NT2/D1 (cell line): ENCODE measurements around the gene TSC1.

Experiments
- DNase-seq: peaks from one replicate; pipeline ENCODE4 v3.0.0-alpha.2; 2011; ENCODE audit warnings: low read depth, low spot score
- H3K27me3 ChIP-seq: 2 replicates; pipeline ENCODE4 v1.6.0; 2011; ENCODE audit warnings: mild to moderate bottlenecking; ENCODE audit not compliant: insufficient read length, insufficient read depth
- H3K36me3 ChIP-seq: 2 replicates; pipeline ENCODE4 v1.6.1; 2011; ENCODE audit warnings: mild to moderate bottlenecking, low read length, mixed read lengths; ENCODE audit not compliant: insufficient read depth, insufficient read length
- H3K4me1 ChIP-seq: 2 replicates; pipeline ENCODE4 v1.5.1; 2011; ENCODE audit not compliant: insufficient read depth, insufficient read length
- H3K4me3 ChIP-seq: 2 replicates; pipeline ENCODE4 v1.5.1; 2011; ENCODE audit warnings: low read depth; ENCODE audit not compliant: insufficient read length
- H3K9ac ChIP-seq: 2 replicates; pipeline ENCODE4 v1.6.0; 2011; ENCODE audit warnings: low read depth; ENCODE audit not compliant: insufficient read length
- H3K9me3 ChIP-seq: 2 replicates; pipeline ENCODE4 v1.5.1; 2011; ENCODE audit warnings: mild to moderate bottlenecking, low read length; ENCODE audit not compliant: insufficient read depth
- SUZ12 ChIP-seq: IDR thresholded peaks from 2 replicates; pipeline ENCODE4 v1.6.1; 2011; ENCODE audit not compliant: insufficient read length, insufficient read depth; ENCODE audit errors: extremely low read depth
- YY1 ChIP-seq: IDR thresholded peaks from 2 replicates; pipeline ENCODE4 v1.6.1; 2011; ENCODE audit not compliant: insufficient read length, insufficient read depth
- ZNF274 ChIP-seq: IDR thresholded peaks from 2 replicates; pipeline ENCODE4 v1.6.1; 2011; ENCODE audit warnings: mild to moderate bottlenecking, low read depth, low read length

Gene TSC1

GRCh38 chr9:132984202-132985070, 40.0 kb upstream of the TSC1 start:
- Histone ChIP-seq H3K4me3 (no peak overlapping the region), H3K4me1 (peaks cover 4% of the 10 kb centered on the region), H3K36me3 (no peaks in the 10 kb centered on the region), H3K9ac (no peak overlapping the region), H3K27me3 (peaks cover 10% of the 10 kb centered on the region), H3K9me3 (no peaks in the 10 kb centered on the region)
- no peak for TF ChIP-seq SUZ12
- TF ChIP-seq YY1: no peak
- TF ChIP-seq ZNF274: no peak
- no peak for DNase-seq

DNA sequence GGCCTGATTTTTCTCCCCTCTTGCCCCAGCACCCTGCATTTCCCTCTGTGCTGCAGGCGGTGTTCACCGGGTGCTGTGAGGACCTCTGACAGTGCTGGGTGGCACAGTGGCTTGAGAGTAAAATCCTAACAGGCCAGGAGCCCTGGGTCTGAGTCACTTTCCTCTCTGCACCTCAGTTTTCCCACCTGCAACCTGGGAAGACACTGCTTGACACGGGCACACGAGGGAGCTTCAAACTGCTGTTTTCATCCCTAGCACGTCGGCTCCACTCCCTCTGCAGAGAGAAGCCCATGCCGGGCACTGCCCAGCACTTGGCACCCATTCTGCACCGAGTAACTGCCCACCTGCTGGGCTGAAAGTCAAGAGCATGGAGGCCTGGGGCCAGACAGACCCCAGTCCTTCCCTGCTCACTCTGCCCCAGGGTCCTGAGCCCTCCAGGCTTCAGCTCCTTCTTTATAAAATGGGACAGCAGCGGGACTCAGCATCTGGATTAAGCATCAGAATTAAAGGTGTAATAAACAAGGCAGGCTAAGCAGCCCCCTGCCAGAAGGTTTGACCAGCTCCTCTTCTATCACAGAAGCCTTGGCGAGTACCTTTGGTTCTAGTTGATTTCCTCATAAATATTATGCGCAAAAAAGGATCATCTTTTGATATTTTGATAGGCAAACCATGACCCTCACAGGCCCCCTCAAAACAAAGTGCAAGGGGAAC, 39.2 kb upstream of the TSC1 start:
- H3K36me3 ChIP-seq: no peaks in the 10 kb centered on the region
- no peak overlapping the region for H3K4me3 ChIP-seq
- no peaks in the 10 kb centered on the region for H3K9me3 ChIP-seq
- TF ChIP-seq YY1 (no peak), SUZ12 (no peak), ZNF274 (no peak)
- no peak overlapping the region for H3K9ac ChIP-seq
- peaks cover 11% of the 10 kb centered on the region for H3K27me3 ChIP-seq
- no peak for DNase-seq
- H3K4me1 ChIP-seq: peaks cover 8% of the 10 kb centered on the region

DNA sequence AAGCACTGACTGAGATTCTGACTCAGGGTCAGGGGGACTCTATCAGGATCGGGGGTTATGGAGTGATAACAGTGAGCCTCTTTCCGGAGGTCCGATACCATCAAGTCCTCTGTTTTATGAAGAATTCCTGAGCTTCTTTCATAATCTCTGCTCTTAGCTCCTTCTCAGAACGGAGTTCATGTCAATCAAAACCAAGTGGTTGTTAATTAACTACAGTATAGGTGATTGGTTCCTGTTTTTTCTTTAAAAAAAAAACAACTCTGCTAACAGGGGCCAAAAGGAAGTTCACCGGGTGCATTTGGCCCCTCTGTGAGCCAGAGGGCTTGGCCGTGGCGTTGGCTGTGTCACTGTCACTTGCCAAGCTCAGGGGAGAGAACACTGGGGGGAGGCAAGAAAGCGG, 38.0 kb upstream of the TSC1 start:
- H3K4me3 ChIP-seq: no peak overlapping the region
- H3K4me1 ChIP-seq: peaks cover 9% of the 10 kb centered on the region
- TF ChIP-seq ZNF274: no peak
- TF ChIP-seq SUZ12: no peak
- no peak for TF ChIP-seq YY1
- no peaks in the 10 kb centered on the region for H3K36me3 ChIP-seq
- H3K27me3 ChIP-seq: peaks cover 15% of the 10 kb centered on the region
- H3K9me3 ChIP-seq: no peaks in the 10 kb centered on the region
- no peak overlapping the region for H3K9ac ChIP-seq
- DNase-seq: no peak

DNA sequence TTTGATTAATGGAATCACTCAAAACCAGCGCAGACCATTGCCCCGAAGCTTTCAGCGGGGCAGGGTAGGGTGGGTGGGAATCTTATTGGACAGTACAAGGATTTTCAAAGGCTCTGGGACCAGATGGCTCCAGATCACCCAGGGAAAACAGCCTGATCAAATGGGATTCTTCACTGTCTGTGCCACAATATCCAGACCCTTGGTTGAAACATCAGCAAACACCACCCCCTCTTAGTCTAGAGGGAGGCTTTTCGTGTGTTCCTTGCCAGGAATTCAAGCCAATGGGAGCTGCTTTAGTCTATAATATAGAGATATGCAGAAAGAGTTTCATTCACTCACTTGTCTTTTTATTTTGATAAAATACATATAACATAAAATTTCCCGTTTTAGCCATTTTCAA, 35.7 kb upstream of the TSC1 start:
- peaks cover 14% of the 10 kb centered on the region for H3K27me3 ChIP-seq
- H3K4me3 ChIP-seq: no peak overlapping the region
- no peak for DNase-seq
- H3K4me1 ChIP-seq: peaks cover 9% of the 10 kb centered on the region
- no peak overlapping the region for H3K9ac ChIP-seq
- no peak for TF ChIP-seq YY1
- TF ChIP-seq SUZ12: no peak
- no peak for TF ChIP-seq ZNF274
- no peaks in the 10 kb centered on the region for H3K36me3 ChIP-seq
- no peaks in the 10 kb centered on the region for H3K9me3 ChIP-seq

- Histone ChIP-seq H3K36me3 (no peaks in the 10 kb centered on the region), H3K27me3 (peaks cover 22% of the 10 kb centered on the region), H3K9me3 (no peaks in the 10 kb centered on the region), H3K4me3 (no peak within 1 kb of the TSS), H3K9ac (peak within 1 kb of the TSS; percentile 58), H3K4me1 (peaks cover 9% of the 10 kb centered on the region)
- DNase-seq: no peak
- TF ChIP-seq SUZ12 (no peak), ZNF274 (no peak), YY1 (no peak)
Measured at GRCh38 chr9:132978451-132979131, 34.2 kb upstream of the TSC1 start, which contains the start of gene GFI1B. Gene GFI1B, plus strand, starts transcription at chr9:132978694. Its CDS starts 7,985 bp downstream, at chr9:132986679.

DNA sequence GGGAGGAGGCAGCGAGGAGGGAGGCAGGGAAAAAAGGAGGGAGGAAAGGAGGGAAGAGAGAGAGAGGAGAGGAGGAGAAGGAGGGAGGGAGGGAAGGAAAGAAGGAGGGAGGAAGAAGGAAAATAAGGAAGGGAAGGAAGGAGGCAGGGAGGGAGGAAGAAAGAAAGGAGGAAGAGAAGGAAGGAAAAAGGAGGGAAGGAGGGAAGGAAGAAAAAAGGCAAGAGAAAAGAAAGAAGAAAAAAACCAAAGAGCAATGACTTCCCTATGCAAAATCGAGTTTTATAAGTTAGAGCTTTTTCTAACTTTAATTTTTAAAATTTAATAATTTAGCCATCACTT, 33.7 kb upstream of the TSC1 start:
- Histone ChIP-seq H3K36me3 (no peaks in the 10 kb centered on the region), H3K27me3 (peaks cover 27% of the 10 kb centered on the region), H3K4me1 (peaks cover 9% of the 10 kb centered on the region), H3K9me3 (no peaks in the 10 kb centered on the region), H3K4me3 (no peak overlapping the region), H3K9ac (no peak overlapping the region)
- no peak for TF ChIP-seq SUZ12
- no peak for TF ChIP-seq ZNF274
- TF ChIP-seq YY1: no peak
- no peak for DNase-seq

DNA sequence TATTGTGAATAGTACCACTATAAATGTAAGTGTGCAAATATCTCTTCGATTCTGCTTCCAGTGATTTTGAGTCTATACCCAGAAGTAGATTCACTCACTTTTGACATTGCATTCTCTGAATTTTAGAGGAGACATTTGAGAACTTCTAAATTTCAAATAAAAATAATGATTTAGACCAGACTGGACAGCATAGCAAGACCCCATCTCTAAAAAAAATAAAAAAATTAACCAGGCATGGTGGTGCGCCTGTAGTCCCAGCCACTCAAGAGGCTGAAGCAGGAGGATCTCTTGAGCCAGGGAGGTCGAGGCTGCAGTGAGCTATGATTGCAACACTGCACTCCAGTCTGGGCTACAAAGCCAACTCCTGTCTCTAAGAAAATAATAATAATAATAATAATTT, 32.2 kb upstream of the TSC1 start:
- no peak overlapping the region for H3K4me3 ChIP-seq
- no peak for DNase-seq
- H3K9ac ChIP-seq: no peak overlapping the region
- no peak for TF ChIP-seq ZNF274
- H3K36me3 ChIP-seq: no peaks in the 10 kb centered on the region
- no peaks in the 10 kb centered on the region for H3K9me3 ChIP-seq
- peaks cover 9% of the 10 kb centered on the region for H3K4me1 ChIP-seq
- peaks cover 32% of the 10 kb centered on the region for H3K27me3 ChIP-seq
